HG03103 (cell line): ENCODE results near the gene FAF1.
"Not testable (repeated sequence)": the region's sequence is repeated elsewhere in the genome, so short reads cannot be mapped to it uniquely, and the experiment has no call there.

Source experiments
- ATAC-seq: cut with Tn5 transposase; IDR thresholded peaks from one replicate; pipeline ENCODE4 v1.9.1; 2021; ENCODE audit warnings: low read depth; ENCODE audit not compliant: unreplicated experiment

FAF1 gene

GRCh38 chr1:50858761-50859160 lies 101.3 kb downstream of the FAF1 start:
- no peak for ATAC-seq

GRCh38 chr1:50857702-50858101 lies 102.4 kb downstream of the FAF1 start:
- ATAC-seq = no peak

DNA sequence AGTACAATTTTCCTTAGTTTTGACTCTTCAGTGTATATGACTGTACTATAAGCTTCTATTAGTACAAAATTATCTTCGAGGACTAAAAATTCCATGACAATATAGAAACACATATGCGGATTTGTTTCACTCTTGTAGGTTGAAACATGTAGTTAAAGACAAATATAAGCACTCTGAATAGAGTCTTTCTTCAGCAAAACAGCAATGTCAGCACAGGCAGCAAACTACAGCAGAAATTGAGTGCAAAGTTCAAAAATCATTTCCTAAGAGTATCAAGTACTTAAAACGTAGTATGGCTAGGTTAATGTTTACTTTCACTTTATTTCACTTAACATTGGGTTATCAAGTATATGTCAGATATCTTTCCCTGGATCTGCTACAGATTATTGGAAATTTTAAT lies 106.7 kb downstream of the FAF1 start:
- ATAC-seq = no peak

DNA sequence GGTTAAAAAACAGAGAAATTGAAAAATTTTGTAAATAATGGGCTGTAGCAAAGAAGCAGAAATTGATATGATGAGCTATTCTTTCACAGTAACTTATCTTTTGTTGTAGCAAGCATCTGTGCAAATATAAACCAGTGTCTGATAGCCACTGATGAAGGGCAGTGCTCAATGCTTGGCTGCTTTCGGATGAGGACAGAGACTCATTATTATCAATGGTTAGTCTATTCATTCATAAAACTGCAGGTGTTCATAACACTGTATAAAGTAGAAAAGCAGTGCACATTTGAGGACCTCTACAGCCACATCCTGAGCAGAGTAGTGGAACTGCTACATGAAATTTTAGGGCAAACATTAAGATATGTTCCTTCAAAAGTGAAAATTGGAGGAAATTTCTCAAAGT lies 107.2 kb downstream of the FAF1 start:
- no peak for ATAC-seq

GRCh38 chr1:50851466-50851865 lies 108.6 kb downstream of the FAF1 start:
- ATAC-seq = no peak

- no peak for ATAC-seq
Observed at GRCh38 chr1:50851034-50851433, 109.0 kb downstream of the FAF1 start.

- no peak for ATAC-seq
Observed at GRCh38 chr1:50847303-50847702, 112.8 kb downstream of the FAF1 start.

GRCh38 chr1:50846224-50846839 lies 113.7 kb downstream of the FAF1 start:
- no peak for ATAC-seq

- no peak for ATAC-seq
Observed at GRCh38 chr1:50841791-50842387, 118.2 kb downstream of the FAF1 start.

DNA sequence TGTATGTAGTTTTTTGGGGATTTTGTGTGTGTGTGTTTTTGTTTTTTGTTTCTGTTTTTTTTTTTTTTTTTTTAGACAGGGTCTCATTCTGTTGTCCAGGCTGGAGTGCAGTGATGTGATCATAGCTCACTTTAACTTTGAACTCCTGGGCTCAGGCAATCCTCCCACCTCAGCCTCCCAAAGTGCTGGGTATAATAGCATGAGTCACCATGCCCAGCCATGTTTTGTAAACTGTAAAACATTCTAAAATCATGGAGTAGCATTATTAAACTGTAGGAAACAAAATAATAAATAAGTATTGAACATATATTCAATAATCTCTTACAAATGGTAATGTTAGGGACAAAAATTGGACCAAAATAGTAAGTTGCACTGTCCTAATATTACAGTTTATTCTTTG lies 124.0 kb downstream of the FAF1 start:
- no peak for ATAC-seq

DNA sequence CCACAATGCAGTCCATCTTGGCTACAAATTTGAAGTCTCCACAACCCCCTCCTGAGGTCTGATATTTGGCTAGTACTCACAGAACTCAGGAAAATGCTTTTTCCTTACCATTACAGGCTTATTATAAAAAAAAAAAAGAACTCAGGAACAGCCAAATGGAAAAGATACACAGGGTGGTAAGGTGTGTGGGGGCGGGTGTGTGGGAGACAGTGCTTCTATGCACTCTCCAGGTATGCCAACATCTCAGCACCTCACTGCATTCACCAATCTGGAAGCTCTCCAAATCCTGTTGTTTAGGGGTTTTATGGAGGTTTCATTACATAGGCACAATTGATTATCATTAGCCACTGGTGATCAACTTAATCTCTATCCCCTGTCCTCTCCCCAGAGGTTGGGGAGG lies 126.9 kb downstream of the FAF1 start:
- ATAC-seq = no peak

DNA sequence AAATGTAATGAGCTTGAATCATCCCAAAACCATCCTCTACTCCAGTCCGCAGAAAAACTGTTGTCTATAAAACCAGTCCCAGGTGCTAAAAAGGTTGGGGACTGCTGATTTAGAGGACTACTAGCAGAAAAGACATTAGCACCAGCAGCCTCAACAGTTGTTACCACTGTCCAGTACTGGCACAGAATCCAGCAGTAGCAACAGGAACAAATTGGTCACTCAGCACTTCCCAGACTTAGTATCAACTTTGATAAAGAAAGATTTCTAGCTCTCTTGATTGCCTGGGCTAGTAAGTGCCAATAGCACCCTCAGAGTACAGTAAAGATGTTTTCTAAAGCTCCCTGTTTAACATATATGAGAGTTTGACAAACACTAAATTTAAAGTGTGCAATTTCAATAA lies 127.9 kb downstream of the FAF1 start:
- no peak for ATAC-seq

GRCh38 chr1:50831300-50832061 lies 128.6 kb downstream of the FAF1 start:
- no peak for ATAC-seq

DNA sequence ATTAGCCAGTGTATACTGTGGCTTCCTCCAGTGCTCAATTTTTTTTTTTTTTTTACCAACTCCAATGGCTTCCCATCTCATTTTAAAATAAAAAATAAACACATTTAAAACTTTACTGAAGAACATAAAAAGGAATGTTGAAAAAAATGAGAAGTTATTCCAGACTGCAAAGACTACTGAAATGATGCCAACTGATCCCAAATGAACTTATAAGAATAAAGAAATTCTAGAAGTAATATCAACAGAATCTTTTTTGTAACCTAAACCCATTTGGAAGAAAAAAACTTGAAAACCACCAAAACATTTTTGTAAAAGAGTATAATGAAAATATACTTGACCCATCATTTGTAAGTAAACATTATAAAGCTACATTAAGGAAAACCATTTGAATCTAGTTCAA lies 129.4 kb downstream of the FAF1 start:
- ATAC-seq = no peak

GRCh38 chr1:50829014-50829958 lies 130.8 kb downstream of the FAF1 start:
- ATAC-seq = no peak

GRCh38 chr1:50827546-50827945 lies 132.5 kb downstream of the FAF1 start:
- no peak for ATAC-seq

DNA sequence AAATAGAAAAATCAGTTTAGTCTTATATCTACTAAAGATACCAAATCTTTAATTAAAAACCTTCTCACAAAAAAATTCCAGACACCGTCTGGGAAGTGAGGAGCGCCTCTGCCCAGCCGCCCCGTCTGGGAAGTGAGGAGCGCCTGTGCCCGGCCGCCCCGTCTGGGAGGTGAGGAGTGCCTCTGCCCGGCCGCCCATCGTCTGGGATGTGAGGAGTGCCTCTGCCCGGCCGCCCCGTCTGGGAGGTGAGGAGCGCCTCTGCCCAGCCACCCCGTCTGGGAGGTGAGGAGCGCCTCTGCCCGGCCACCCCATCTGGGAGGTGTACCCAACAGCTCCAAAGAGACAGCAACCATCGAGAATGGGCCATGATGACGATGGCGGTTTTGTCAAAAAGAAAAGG lies 133.3 kb downstream of the FAF1 start:
- ATAC-seq = not testable (repeated sequence)

- no peak for ATAC-seq
Observed at GRCh38 chr1:50822035-50822776, 137.9 kb downstream of the FAF1 start.

- ATAC-seq = no peak
Observed at GRCh38 chr1:50820545-50820944, 139.5 kb downstream of the FAF1 start.

DNA sequence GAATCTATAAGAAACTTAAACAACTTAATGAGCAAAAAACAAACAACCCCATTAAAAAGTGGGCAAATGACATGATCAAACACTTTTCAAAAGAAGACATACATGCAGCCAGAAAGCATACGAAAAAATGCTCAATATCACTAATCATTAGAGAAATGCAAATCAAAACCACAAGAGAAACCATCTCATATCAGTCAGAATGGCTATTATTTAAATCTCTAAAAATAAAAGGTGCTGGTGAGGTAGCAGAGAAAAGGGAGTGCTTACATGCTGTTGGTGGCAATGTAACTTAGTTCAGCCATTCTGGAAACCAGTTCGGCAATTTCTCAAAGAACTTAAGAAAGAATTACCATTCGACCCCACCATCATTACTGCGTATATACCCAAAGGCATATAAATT lies 147.7 kb downstream of the FAF1 start:
- no peak for ATAC-seq
